Endodermal cell (in vitro differentiated cells): Measurements from ENCODE around the gene ANKRD2. TPM values are rescaled to one million over a fixed set of nuclear protein-coding genes. Genes with fewer than 3 reads are reported as not detected.

Source experiments
- DNase-seq: peaks from one replicate; pipeline ENCODE4 v3.0.0-alpha.2; 2017
- H3K27ac ChIP-seq: 2 replicates; pipeline ENCODE4 v1.5.1; 2013; ENCODE audit warnings: mild to moderate bottlenecking, low read depth, low read length, moderate library complexity
- H3K27me3 ChIP-seq: 2 replicates; pipeline ENCODE4 v1.6.1; 2013; ENCODE audit warnings: mild to moderate bottlenecking, low read length, moderate library complexity; ENCODE audit not compliant: insufficient read depth, control insufficient read depth, poor library complexity, severe bottlenecking
- H3K36me3 ChIP-seq: 2 replicates; pipeline ENCODE4 v1.7.0; 2013; ENCODE audit warnings: mild to moderate bottlenecking, low read length, moderate library complexity; ENCODE audit not compliant: control insufficient read depth, insufficient read depth
- H3K4me1 ChIP-seq: one replicate; pipeline ENCODE4 v1.7.0; 2013; ENCODE audit warnings: low read length; ENCODE audit not compliant: control insufficient read depth, insufficient read depth
- H3K4me3 ChIP-seq: 2 replicates; pipeline ENCODE4 v1.5.1; 2013; ENCODE audit warnings: mild to moderate bottlenecking, low read length, moderate library complexity
- H3K9ac ChIP-seq: 2 replicates; pipeline ENCODE4 v1.6.1; 2013; ENCODE audit warnings: mild to moderate bottlenecking, low read length, moderate library complexity; ENCODE audit not compliant: poor library complexity, severe bottlenecking; ENCODE audit errors: extremely low read depth
- H3K9me3 ChIP-seq: 2 replicates; pipeline ENCODE4 v1.6.1; 2013; ENCODE audit warnings: mild to moderate bottlenecking, low read length, moderate library complexity; ENCODE audit not compliant: control insufficient read depth
- H3K27ac Mint-ChIP-seq: 2 replicates; pipeline ENCODE4 v1.8.0; 2020; ENCODE audit warnings: mixed read lengths
- H3K27me3 Mint-ChIP-seq: 2 replicates; pipeline ENCODE4 v1.8.0; 2021; ENCODE audit warnings: mild to moderate bottlenecking, mixed read lengths; ENCODE audit not compliant: insufficient read depth
- H3K36me3 Mint-ChIP-seq: 2 replicates; pipeline ENCODE4 v1.8.0; 2020; ENCODE audit warnings: low read depth, mixed read lengths
- H3K4me1 Mint-ChIP-seq: 2 replicates; pipeline ENCODE4 v1.8.0; 2020; ENCODE audit warnings: mixed read lengths
- H3K4me3 Mint-ChIP-seq: 2 replicates; pipeline ENCODE4 v1.8.0; 2020; ENCODE audit warnings: mild to moderate bottlenecking, moderate library complexity, mixed read lengths
- H3K9me3 Mint-ChIP-seq: 2 replicates; pipeline ENCODE4 v1.8.0; 2020; ENCODE audit warnings: mild to moderate bottlenecking, mixed read lengths
- WGBS, 2 experiments: methylation state at CpG; one replicate each; pipeline versions ENCODE4 v1.1.5 to v1.1.7; 2013; ENCODE audit warnings: missing lambda C conversion rate in 2 of 2, mixed read lengths in 1 of 2; ENCODE audit not compliant: insufficient coverage in 1 of 2, insufficient read length in 1 of 2; 5-methylcytosine and 5-hydroxymethylcytosine counted together
- total RNA-seq, 2 donors: library from RNA; stranded (reverse); fragmentation: NEBNext Ultra II Directional in 1 of 2; extraction: Animal tissue kit (Norgen Biotek cat#: 25700) in 1 of 2; gene quantifications; 2 replicates in 1 of 2; 3 replicates in 1 of 2; pipeline ENCODE4 v1.2.1, GENCODE V29; 2021
- TF ChIP-seq, protein P1 (sequence below): fragments of 200-600 bp; sonication (generic); conservative IDR thresholded peaks from 2 replicates; pipeline ENCODE4 v1.5.0; 2021; ENCODE audit warnings: antibody characterized with exemption, mild to moderate bottlenecking

The ANKRD2 gene
- total RNA-seq, 2 donors from 2014 or later, result not detected

DNA sequence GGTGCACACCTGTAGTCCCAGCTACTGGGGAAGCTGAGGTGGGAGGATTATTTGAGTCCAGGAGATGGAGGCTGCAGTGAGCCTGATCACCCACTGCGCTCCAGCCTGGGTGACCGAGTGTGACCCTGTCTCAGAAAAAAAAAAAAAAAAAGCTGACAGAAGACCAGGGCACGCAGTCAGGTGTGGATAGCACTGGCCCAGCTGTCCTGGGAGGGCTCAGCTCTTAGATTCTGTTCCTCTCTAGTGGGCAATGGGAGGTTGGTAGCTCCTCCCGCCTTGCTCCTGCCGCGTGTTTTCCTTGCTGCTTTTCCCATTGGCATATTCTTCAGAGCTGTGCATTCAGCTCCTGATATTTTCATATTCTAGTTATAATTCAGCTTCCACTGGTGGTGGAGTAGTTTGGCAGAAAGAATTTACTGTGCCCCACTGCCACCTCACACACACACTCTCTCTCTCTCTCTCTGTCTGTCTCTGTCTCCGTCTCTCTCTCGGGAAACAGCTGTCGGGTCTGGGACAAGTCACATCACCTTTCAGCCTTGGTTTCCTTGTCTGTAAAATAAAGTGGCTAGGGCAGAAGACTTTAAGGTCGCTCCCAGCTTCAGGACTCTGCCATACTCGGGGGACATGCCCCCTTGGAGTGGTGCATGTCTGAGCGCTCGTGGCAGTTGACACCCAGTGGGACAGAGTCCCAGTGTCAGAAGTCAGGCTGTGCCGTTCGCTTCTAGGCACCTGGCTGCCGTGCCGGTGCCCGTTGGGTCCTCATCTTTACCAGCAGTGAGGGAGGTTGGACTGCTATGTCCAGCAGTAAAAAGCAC is 25.9 kb upstream of the ANKRD2 start:
- Histone ChIP-seq H3K27me3 (no peaks in the 10 kb centered on the region), H3K27ac (peak overlapping the region; percentile 17), H3K9me3 (no peaks in the 10 kb centered on the region), H3K4me1 (peaks cover 5% of the 10 kb centered on the region), H3K9ac (no peak overlapping the region), H3K36me3 (no peaks in the 10 kb centered on the region), H3K4me3 (no peak overlapping the region)
- Mint-ChIP-seq H3K27me3 (no peaks in the 10 kb centered on the region), H3K9me3 (no peaks in the 10 kb centered on the region), H3K36me3 (no peaks in the 10 kb centered on the region), H3K4me3 (no peak overlapping the region), H3K27ac (no peak overlapping the region), H3K4me1 (peaks cover 17% of the 10 kb centered on the region)
- TF ChIP-seq, protein P1, sequence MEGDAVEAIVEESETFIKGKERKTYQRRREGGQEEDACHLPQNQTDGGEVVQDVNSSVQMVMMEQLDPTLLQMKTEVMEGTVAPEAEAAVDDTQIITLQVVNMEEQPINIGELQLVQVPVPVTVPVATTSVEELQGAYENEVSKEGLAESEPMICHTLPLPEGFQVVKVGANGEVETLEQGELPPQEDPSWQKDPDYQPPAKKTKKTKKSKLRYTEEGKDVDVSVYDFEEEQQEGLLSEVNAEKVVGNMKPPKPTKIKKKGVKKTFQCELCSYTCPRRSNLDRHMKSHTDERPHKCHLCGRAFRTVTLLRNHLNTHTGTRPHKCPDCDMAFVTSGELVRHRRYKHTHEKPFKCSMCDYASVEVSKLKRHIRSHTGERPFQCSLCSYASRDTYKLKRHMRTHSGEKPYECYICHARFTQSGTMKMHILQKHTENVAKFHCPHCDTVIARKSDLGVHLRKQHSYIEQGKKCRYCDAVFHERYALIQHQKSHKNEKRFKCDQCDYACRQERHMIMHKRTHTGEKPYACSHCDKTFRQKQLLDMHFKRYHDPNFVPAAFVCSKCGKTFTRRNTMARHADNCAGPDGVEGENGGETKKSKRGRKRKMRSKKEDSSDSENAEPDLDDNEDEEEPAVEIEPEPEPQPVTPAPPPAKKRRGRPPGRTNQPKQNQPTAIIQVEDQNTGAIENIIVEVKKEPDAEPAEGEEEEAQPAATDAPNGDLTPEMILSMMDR, result no peak
- no peak for DNase-seq
- WGBS, 2 experiments, result 89 to 92% methylated on average over 13 to 18 of the region's 18 CpGs

DNA sequence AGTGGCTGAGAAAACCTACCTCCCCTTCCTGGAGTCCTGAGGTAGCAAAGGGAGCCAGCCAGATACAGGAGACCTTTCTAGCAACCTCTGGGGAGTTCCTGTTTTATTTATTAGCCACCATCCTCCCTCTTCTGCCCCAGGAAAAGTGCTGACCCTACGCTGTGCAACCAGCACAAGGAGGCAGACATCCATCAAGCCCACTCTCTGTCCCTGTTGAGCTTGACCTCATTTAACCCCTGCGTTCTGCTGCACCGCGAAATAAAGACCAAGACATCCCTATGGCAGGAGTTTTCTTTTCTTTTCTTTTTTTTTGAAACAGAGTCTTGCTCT is 25.3 kb upstream of the ANKRD2 start:
- no peak for DNase-seq
- Histone ChIP-seq H3K4me3 (no peak overlapping the region), H3K9ac (no peak overlapping the region), H3K36me3 (no peaks in the 10 kb centered on the region), H3K27ac (no peak overlapping the region), H3K27me3 (no peaks in the 10 kb centered on the region), H3K4me1 (peaks cover 5% of the 10 kb centered on the region), H3K9me3 (no peaks in the 10 kb centered on the region)
- Mint-ChIP-seq H3K4me3 (no peak overlapping the region), H3K9me3 (no peaks in the 10 kb centered on the region), H3K27ac (no peak overlapping the region), H3K27me3 (no peaks in the 10 kb centered on the region), H3K36me3 (no peaks in the 10 kb centered on the region), H3K4me1 (peaks cover 14% of the 10 kb centered on the region)
- 84 to 93% methylated on average over 4 of the region's 4 CpGs for WGBS, 2 experiments
- TF ChIP-seq, protein P1, result no peak

DNA sequence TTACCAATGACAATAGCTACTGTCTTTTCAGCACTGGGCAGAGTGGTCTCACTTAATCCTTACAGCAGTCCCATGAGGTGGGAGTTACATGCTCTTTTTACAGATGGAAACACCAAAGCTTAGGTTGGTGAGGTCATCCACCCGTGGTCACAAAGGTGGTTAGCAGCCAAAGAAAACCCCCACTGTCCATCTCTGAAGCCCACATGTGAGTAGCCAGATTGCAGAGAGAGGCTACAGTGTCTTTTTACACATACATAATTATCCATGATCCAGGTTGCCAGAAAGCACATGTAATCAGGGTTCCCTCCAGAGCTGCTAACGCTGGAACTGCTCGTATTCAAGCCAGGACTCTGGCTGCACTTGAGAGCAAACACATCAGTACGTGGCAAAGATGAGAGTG is 24.6 kb upstream of the ANKRD2 start:
- Histone ChIP-seq H3K4me1 (peaks cover 5% of the 10 kb centered on the region), H3K36me3 (no peaks in the 10 kb centered on the region), H3K27ac (no peak overlapping the region), H3K9ac (no peak overlapping the region), H3K9me3 (no peaks in the 10 kb centered on the region), H3K4me3 (no peak overlapping the region), H3K27me3 (no peaks in the 10 kb centered on the region)
- TF ChIP-seq, protein P1, result no peak
- Mint-ChIP-seq H3K4me1 (peaks cover 14% of the 10 kb centered on the region), H3K27ac (no peak overlapping the region), H3K9me3 (no peaks in the 10 kb centered on the region), H3K27me3 (no peaks in the 10 kb centered on the region), H3K4me3 (no peak overlapping the region), H3K36me3 (no peaks in the 10 kb centered on the region)
- DNase-seq, result no peak
- 70 to 86% methylated on average over 3 to 4 of the region's 4 CpGs for WGBS, 2 experiments
